Naive thymus-derived CD4-positive, alpha-beta T cell (primary cell): ENCODE measurements around the gene SLC26A5. TPM values are rescaled to one million over a fixed set of nuclear protein-coding genes. Genes with fewer than 3 reads are reported as not detected.

ENCODE experiments used
- ATAC-seq: fragments of 150-1000 bp; cut with Tn5 transposase; 2 replicates; pipeline ENCODE4 v1.10.0; 2021; ENCODE audit warnings: mild to moderate bottlenecking, moderate library complexity
- CTCF ChIA-PET: fragments of 350-600 bp; sonication (Branson Sonifier 250); formaldehyde crosslinking; loops from one replicate; lab custom pipeline; 2021; ENCODE audit warnings: antibody characterized with exemption; lab: Charles Lee
- POLR2A ChIA-PET: fragments of 350-600 bp; sonication (Branson Sonifier 250); formaldehyde crosslinking; loops from one replicate; lab custom pipeline; 2021; ENCODE audit warnings: antibody characterized with exemption, inconsistent platforms; lab: Charles Lee
- DNase-seq, 9 donors: peaks; one replicate each; pipeline versions ENCODE4 v3.0.0 to v3.0.0-alpha.2; 2020 to 2022; ENCODE audit warnings: mixed read lengths in 1 of 9
- H3K27ac ChIP-seq: one replicate; pipeline ENCODE4 v1.7.0; 2013; ENCODE audit warnings: mild to moderate bottlenecking, low read depth, low read length, moderate library complexity
- H3K27me3 ChIP-seq, 2 donors: one replicate each; pipeline ENCODE4 v1.7.0; 2013; ENCODE audit warnings: low read length in 2 of 2, mild to moderate bottlenecking in 2 of 2, moderate library complexity in 2 of 2; ENCODE audit not compliant: control insufficient read depth in 2 of 2, insufficient read depth in 2 of 2
- H3K36me3 ChIP-seq, 3 experiments: 1 replicate in 2 of 3; 2 replicates in 1 of 3; pipeline ENCODE4 v1.7.0; 2013; ENCODE audit warnings: low read length in 3 of 3, mild to moderate bottlenecking in 3 of 3, moderate library complexity in 1 of 3; ENCODE audit not compliant: insufficient read depth in 3 of 3, control insufficient read depth in 2 of 3
- H3K4me1 ChIP-seq, 2 donors: one replicate each; pipeline ENCODE4 v1.7.0; 2013; ENCODE audit warnings: low read length in 2 of 2, mild to moderate bottlenecking in 2 of 2, moderate library complexity in 1 of 2; ENCODE audit not compliant: control insufficient read depth in 2 of 2, insufficient read depth in 2 of 2
- H3K4me3 ChIP-seq: 2 replicates; pipeline ENCODE4 v1.7.0; 2013; ENCODE audit warnings: mild to moderate bottlenecking, low read length
- H3K9me3 ChIP-seq, 3 experiments: 1 replicate in 2 of 3; 2 replicates in 1 of 3; pipeline ENCODE4 v1.7.0; 2013; ENCODE audit warnings: low read length in 3 of 3; ENCODE audit not compliant: control insufficient read depth in 2 of 3
- H3K27ac Mint-ChIP-seq, 9 donors: one replicate each; pipeline ENCODE4 v1.8.0; 2020 to 2022; ENCODE audit warnings: mixed read lengths in 9 of 9, mild to moderate bottlenecking in 8 of 9, moderate library complexity in 5 of 9, inconsistent platforms in 2 of 9
- H3K27me3 Mint-ChIP-seq, 5 donors: one replicate each; pipeline ENCODE4 v1.8.0; 2021 to 2022; ENCODE audit warnings: mixed read lengths in 5 of 5, mild to moderate bottlenecking in 1 of 5
- H3K36me3 Mint-ChIP-seq, 5 donors: one replicate each; pipeline ENCODE4 v1.8.0; 2020 to 2022; ENCODE audit warnings: mixed read lengths in 5 of 5, mild to moderate bottlenecking in 3 of 5, inconsistent platforms in 1 of 5
- H3K4me1 Mint-ChIP-seq, 7 donors: one replicate each; pipeline ENCODE4 v1.8.0; 2020 to 2022; ENCODE audit warnings: mixed read lengths in 7 of 7, mild to moderate bottlenecking in 3 of 7, inconsistent platforms in 1 of 7
- H3K4me3 Mint-ChIP-seq, 10 donors: one replicate each; pipeline ENCODE4 v1.8.0; 2020 to 2022; ENCODE audit warnings: mild to moderate bottlenecking in 10 of 10, mixed read lengths in 10 of 10, moderate library complexity in 6 of 10, inconsistent platforms in 2 of 10
- H3K9me3 Mint-ChIP-seq, 11 donors: one replicate each; pipeline ENCODE4 v1.8.0; 2020 to 2022; ENCODE audit warnings: mixed read lengths in 11 of 11, mild to moderate bottlenecking in 4 of 11, inconsistent platforms in 1 of 11, moderate library complexity in 1 of 11
- intact Hi-C, 2 donors: fragments of 100-400 bp; cut with micrococcal nuclease; formaldehyde crosslinking; loops; one replicate each; pipeline ENCODE4 v1.15.1; 2023
- polyA plus RNA-seq, 2 donors: library from polyadenylated mRNA; unstranded; fragments of 300-500 nt; fragmentation: Illumina TruSeq; gene quantifications; one replicate each; pipeline ENCODE4 v1.2.3, GENCODE V29; 2021
- total RNA-seq, 6 experiments: library from RNA in 5 of 6; stranded (reverse) in 5 of 6; gene quantifications; 1 replicate in 5 of 6; 2 replicates in 1 of 6; pipeline ENCODE4 v1.2.3 and lab custom pipeline; 2021 to 2026

SLC26A5 gene
- total and polyA plus RNA-seq, 7 experiments from 2014 or later, result not detected

DNA sequence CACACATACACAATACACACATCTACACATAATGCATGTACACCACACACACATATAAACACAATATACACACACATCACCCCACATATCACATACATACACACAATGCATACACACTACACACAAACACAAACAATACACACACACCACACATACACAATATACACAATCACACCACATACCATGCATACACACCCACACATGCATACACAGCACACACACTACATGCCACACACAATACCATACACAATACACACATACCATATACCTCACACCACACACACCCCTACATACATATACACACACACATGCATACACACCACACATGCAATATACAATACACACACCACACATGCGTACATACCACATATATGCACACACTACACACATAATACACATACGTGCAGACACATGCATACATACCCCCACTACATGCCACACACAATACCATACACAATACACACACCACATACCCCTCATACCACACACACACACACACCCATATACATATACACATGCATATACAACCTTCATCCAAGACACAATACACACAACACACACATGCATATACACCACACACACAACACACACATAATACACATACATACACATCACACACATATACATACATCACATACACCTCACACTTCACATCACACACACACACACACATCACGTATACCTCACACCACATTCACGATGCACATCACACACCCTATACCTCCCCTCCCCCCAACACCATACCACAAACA lies 64.6 kb downstream of the SLC26A5 start:
- POLR2A ChIA-PET, result no interaction called here

DNA sequence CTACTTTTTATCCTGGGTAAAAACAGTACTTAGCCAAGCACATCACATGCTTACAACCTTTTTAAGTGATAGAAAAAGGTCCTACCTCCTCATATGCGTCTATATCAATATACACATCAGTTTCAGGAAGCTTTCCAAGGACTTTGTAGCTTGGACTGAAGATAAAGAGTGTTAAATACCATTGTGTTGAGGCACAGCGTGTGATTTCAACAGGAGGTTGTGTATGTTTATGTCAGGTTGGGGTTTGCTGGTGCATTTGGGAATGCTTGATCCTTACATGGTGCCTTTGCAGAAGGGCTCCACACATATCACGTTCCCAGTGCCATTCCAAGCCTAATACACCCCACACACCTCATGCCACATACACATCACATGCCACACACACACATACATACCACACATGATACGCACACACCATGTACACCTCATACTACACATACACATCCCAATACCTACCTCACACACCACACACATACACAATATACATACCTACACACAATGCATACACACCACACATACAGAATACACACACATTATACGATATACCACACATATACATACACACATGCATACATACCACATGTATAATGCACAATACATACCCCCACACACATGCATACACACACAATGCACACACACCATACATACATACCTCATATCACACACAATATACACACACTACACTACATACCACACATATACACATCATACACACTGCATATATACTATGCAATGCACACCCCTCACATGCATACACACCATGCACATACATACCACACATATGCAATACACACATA lies 65.4 kb downstream of the SLC26A5 start:
- H3K36me3 Mint-ChIP-seq, result no peaks in the 10 kb centered on the region
- no peaks in the 10 kb centered on the region for H3K4me1 ChIP-seq
- H3K9me3 ChIP-seq, result no peaks in the 10 kb centered on the region
- DNase-seq (no peak), ATAC-seq (peak; percentile 24)
- no peaks in the 10 kb centered on the region for H3K27me3 ChIP-seq
- H3K4me3 ChIP-seq, result no peak overlapping the region
- POLR2A ChIA-PET, result no interaction called here
- no peaks in the 10 kb centered on the region for H3K9me3 Mint-ChIP-seq
- H3K27me3 Mint-ChIP-seq, result peaks cover 0 to 20% (median 4%) of the 10 kb centered on the region in 5 donors
- CTCF ChIA-PET, result no interaction called here
- H3K4me1 Mint-ChIP-seq, result peaks cover 0 to 3% (median 0%) of the 10 kb centered on the region in 7 donors
- H3K36me3 ChIP-seq, result no peaks in the 10 kb centered on the region
- intact Hi-C loops, result no loop called here
- no peak overlapping the region for H3K27ac ChIP-seq
- no peak overlapping the region for H3K27ac Mint-ChIP-seq
- no peak overlapping the region for H3K4me3 Mint-ChIP-seq

More for the DNA sequence above, 64.6 kb downstream of the SLC26A5 start:
- Mint-ChIP-seq H3K9me3 (no peaks in the 10 kb centered on the region), H3K4me1 (peaks cover 0 to 3% (median 0%) of the 10 kb centered on the region in 7 donors), H3K36me3 (no peaks in the 10 kb centered on the region), H3K27ac (no peak overlapping the region), H3K4me3 (no peak overlapping the region), H3K27me3 (peaks cover 0 to 20% (median 4%) of the 10 kb centered on the region in 5 donors)
- Histone ChIP-seq H3K9me3 (no peaks in the 10 kb centered on the region), H3K36me3 (no peaks in the 10 kb centered on the region), H3K27ac (no peak overlapping the region), H3K27me3 (no peaks in the 10 kb centered on the region), H3K4me1 (no peaks in the 10 kb centered on the region), H3K4me3 (no peak overlapping the region)
- ATAC-seq (peak; percentile 27), DNase-seq (no peak)
- intact Hi-C loops, result no loop called here
- CTCF ChIA-PET, result no interaction called here

- H3K27me3 ChIP-seq, result no peaks in the 10 kb centered on the region
- H3K9me3 Mint-ChIP-seq, result no peaks in the 10 kb centered on the region
- H3K4me1 Mint-ChIP-seq, result peaks cover 0 to 3% (median 0%) of the 10 kb centered on the region in 7 donors
Observed at GRCh38 chr7:103379270-103379975, 66.6 kb downstream of the SLC26A5 start.

DNA sequence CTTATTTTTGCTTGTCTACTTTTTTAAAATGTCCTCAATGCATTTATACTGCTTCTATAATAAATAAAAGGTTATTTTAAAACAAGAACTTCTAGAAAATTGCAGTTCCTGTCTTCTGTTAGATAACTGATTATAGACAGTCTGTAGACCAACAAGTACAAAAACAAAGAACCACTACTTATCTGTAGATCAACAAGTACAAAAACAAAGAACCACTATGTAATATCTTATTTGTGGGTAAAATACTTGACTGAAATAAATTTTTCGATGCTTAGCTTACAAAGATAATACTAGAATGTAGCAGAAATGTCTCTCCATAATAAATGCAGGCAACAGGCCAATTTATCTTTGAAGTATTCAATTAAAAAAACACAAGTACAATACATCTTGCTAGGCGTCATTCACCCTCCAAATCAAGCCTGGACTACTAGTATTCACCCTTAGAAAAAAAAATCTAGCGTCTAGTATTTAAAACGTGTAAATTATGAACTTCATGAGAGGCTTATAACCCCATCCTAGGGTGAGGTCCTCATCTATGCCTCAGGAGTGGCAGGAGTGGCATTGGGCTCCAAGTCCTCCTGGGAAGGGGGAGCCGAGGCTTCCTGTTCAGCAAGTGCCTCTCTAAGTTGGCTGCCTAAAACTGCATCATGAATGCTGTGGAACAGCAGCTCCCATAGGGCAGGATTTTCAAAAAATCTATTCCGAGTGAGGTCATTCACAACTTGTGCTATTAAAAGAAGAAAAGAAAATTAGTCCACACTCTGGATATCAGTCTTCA lies 72.0 kb downstream of the SLC26A5 start:
- peaks cover 0 to 4% (median 0%) of the 10 kb centered on the region in 7 donors for H3K4me1 Mint-ChIP-seq
- no peak overlapping the region for H3K4me3 Mint-ChIP-seq
- Histone ChIP-seq H3K4me1 (no peaks in the 10 kb centered on the region), H3K36me3 (no peaks in the 10 kb centered on the region), H3K27ac (no peak overlapping the region), H3K4me3 (no peak overlapping the region), H3K27me3 (no peaks in the 10 kb centered on the region), H3K9me3 (no peaks in the 10 kb centered on the region)
- CTCF ChIA-PET, result no interaction called here
- H3K27me3 Mint-ChIP-seq, result peaks cover 0 to 13% (median 0%) of the 10 kb centered on the region in 5 donors
- no peaks in the 10 kb centered on the region for H3K9me3 Mint-ChIP-seq
- POLR2A ChIA-PET, result no interaction called here
- no peak for DNase-seq
- intact Hi-C loops, result no loop called here
- peak; percentile 37 for ATAC-seq
- peaks cover 0 to 5% (median 0%) of the 10 kb centered on the region in 5 donors for H3K36me3 Mint-ChIP-seq
- H3K27ac Mint-ChIP-seq, result no peak overlapping the region

More at GRCh38 chr7:103379270-103379975, 66.6 kb downstream of the SLC26A5 start:
- peaks cover 0 to 20% (median 4%) of the 10 kb centered on the region in 5 donors for H3K27me3 Mint-ChIP-seq
- intact Hi-C loops, result no loop called here
- Histone ChIP-seq H3K36me3 (no peaks in the 10 kb centered on the region), H3K27ac (no peak overlapping the region), H3K9me3 (no peaks in the 10 kb centered on the region), H3K4me3 (no peak overlapping the region), H3K4me1 (no peaks in the 10 kb centered on the region)
- ATAC-seq (no peak), DNase-seq (no peak)
- no peak overlapping the region for H3K27ac Mint-ChIP-seq
- CTCF ChIA-PET, result no interaction called here
- H3K36me3 Mint-ChIP-seq, result no peaks in the 10 kb centered on the region
- H3K4me3 Mint-ChIP-seq, result no peak overlapping the region
- POLR2A ChIA-PET, result no interaction called here

DNA sequence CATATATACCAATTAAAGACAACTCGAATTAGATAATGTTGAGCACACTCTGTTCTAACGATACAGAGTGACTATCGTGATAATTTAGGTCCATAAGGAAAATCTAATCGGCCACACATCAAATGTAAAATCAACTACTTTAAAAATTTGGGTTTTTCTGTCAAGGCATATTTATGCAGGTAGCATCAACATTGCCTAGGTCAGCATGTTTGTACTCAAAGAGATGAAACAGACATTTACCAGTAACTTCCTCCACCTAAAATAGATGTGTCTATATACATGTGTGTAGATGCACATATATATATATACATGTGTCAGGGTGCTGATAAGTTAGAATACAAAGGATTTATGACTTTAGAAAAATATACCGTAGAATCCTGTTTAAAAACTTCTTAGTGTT lies 76.6 kb downstream of the SLC26A5 start:
- Mint-ChIP-seq H3K27ac (peak overlapping the region in 1 of 9 donors; percentile 18), H3K4me3 (no peak overlapping the region), H3K4me1 (peaks cover 0 to 4% (median 0%) of the 10 kb centered on the region in 7 donors), H3K36me3 (peaks cover 7 to 25% (median 23%) of the 10 kb centered on the region in 5 donors), H3K9me3 (no peaks in the 10 kb centered on the region), H3K27me3 (peaks cover 0 to 4% (median 0%) of the 10 kb centered on the region in 5 donors)
- ChIA-PET CTCF (no interaction called here), POLR2A (no interaction called here)
- no peaks in the 10 kb centered on the region for H3K27me3 ChIP-seq
- H3K9me3 ChIP-seq, result no peaks in the 10 kb centered on the region
- H3K27ac ChIP-seq, result no peak overlapping the region
- H3K4me1 ChIP-seq, result no peaks in the 10 kb centered on the region
- no peak overlapping the region for H3K4me3 ChIP-seq
- intact Hi-C loops, result no loop called here
- DNase-seq (no peak), ATAC-seq (no peak)
- H3K36me3 ChIP-seq, result peaks cover 8 to 38% (median 30%) of the 10 kb centered on the region in 3 experiments

- H3K27me3 ChIP-seq, result no peaks in the 10 kb centered on the region
- H3K9me3 ChIP-seq, result no peaks in the 10 kb centered on the region
- H3K27ac ChIP-seq, result no peak overlapping the region
- Mint-ChIP-seq H3K27ac (peak overlapping the region; percentile 12 to 62 (median 46)), H3K36me3 (peaks cover 0 to 16% (median 13%) of the 10 kb centered on the region in 5 donors), H3K4me1 (peaks cover 29 to 80% (median 70%) of the 10 kb centered on the region in 7 donors), H3K4me3 (peak overlapping the region; percentile 50 to 99 (median 90)), H3K9me3 (no peaks in the 10 kb centered on the region), H3K27me3 (no peaks in the 10 kb centered on the region)
- POLR2A ChIA-PET, result interaction anchor here (3.4 kb wide), 1 partner anchor 53 kb away, joined by 18 read pairs; the partner anchor contains the start of gene PMPCB
- no peak for ATAC-seq
- CTCF ChIA-PET, result interaction anchor here (1.2 kb wide), 1 partner anchor 50 kb away, joined by 3 read pairs; no protein-coding TSS in a partner anchor
- H3K4me1 ChIP-seq, result peaks cover 21% of the 10 kb centered on the region in 2 donors
- intact Hi-C loops, result loop anchor here (5.0 to 10.0 kb wide), 6 partner anchors 68 to 1665 kb away; partner anchors contain the start of genes KMT2E (in 2 of the 2), FAM185A (in 1 of the 2) and NAPEPLD (in 1 of the 2)
- DNase-seq, result no peak
- no peak overlapping the region for H3K4me3 ChIP-seq
- H3K36me3 ChIP-seq, result peaks cover 0 to 17% (median 9%) of the 10 kb centered on the region in 3 experiments
Observed at GRCh38 chr7:103349805-103350204, 96.2 kb downstream of the SLC26A5 start.
